GM21423 (cell line): ENCODE data around the gene SLC46A3.
"Not testable (repeated sequence)": the region's sequence is repeated elsewhere in the genome, so short reads cannot be mapped to it uniquely, and the experiment has no call there.

Source experiments
- ATAC-seq: cut with Tn5 transposase; IDR thresholded peaks from one replicate; pipeline ENCODE4 v1.9.1; 2021; ENCODE audit warnings: mild to moderate bottlenecking, moderate library complexity; ENCODE audit not compliant: unreplicated experiment

The SLC46A3 gene, protein sequence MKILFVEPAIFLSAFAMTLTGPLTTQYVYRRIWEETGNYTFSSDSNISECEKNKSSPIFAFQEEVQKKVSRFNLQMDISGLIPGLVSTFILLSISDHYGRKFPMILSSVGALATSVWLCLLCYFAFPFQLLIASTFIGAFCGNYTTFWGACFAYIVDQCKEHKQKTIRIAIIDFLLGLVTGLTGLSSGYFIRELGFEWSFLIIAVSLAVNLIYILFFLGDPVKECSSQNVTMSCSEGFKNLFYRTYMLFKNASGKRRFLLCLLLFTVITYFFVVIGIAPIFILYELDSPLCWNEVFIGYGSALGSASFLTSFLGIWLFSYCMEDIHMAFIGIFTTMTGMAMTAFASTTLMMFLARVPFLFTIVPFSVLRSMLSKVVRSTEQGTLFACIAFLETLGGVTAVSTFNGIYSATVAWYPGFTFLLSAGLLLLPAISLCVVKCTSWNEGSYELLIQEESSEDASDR

DNA sequence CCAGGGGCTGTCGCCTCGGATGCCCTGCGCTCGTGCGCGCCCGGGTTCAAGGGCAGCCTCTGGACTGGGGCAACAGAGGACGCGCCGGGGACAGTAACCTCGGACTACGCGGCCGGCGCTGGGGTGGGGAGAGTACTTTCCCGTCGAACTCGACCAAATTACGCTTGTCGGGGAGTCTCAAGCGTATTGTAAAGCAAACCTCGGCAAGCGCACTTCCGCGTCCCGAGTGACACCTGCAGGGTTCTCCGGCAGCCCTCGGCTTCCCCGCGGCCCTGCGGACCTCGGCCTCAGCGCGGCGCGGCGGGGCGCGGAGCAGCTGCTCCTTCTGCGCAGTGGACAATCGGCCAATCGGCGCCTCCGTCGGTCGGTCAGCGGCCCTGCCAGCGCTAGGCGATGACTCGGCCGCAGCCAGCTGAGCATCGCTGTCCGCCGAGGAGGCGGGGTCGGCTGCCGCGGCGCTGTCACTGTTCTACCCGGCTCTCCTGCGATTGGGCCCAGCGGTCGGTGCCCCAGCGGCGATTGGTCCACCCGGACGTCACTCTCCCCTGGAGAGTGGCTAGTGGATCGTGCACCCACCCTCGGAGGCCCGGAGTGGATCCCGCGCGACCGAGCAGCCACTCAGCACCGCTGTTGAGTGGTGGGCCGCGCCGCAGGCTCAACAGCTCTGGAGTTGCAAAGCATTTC, at the start of gene SLC46A3:
Gene SLC46A3 (minus strand): TSS at position 428 of the 684 bp plus-strand sequence. CDS start 972 bp downstream, outside the sequence.
- peak; percentile 99 for ATAC-seq

DNA sequence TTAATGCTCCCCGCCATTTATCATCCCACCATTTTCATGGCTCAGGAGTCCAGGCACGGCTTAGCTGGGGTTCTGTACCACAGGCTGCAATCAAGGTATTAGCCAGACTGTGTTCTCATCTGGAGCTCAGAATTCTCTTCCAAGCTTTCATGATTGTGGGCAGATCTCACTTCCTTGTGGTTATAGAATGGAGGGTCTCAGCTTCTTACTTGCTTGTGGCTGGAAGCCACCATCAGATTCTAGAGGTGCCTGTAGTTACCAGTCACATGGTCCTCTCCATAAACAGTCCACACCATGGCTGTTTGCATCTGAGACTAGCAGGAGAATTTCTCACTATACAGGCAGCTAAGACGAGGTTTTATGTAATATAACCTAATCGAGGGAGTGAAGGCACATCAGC, 45.1 kb upstream of the SLC46A3 start:
- no peak for ATAC-seq

DNA sequence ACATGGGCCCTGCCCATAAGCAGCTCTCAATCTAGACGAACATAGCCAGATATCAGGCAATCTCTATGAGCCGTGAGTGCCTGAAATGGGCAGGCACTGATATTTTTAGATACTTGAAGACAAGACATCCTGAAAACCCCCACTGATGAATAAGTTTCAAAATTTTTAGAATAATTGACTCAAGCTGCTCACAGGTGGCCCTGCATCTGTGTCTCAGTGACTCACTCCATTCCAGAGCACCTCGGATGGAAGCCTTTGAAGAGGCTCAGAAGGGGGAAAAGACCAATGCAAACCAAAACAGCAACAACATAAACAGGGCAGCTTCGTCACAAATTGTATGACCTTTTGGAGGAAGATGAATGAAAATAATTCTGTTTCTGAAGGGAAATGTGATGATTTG, 42.8 kb upstream of the SLC46A3 start:
- ATAC-seq = no peak

DNA sequence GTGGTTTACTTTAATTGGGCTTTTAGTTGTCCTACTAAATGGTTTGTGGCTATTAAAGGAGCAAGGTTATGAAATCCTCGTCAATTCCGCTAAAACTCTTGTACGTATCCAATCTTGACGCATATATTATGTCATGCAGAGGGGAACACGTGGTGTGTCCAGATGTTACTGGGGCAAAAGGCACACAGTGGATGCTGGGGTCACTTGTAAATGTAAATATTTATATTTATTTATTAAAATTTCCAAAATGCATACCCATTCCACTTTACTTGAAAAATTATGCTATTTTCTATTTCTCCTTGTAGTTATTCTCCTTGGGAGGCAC, 36.7 kb upstream of the SLC46A3 start:
- no peak for ATAC-seq

DNA sequence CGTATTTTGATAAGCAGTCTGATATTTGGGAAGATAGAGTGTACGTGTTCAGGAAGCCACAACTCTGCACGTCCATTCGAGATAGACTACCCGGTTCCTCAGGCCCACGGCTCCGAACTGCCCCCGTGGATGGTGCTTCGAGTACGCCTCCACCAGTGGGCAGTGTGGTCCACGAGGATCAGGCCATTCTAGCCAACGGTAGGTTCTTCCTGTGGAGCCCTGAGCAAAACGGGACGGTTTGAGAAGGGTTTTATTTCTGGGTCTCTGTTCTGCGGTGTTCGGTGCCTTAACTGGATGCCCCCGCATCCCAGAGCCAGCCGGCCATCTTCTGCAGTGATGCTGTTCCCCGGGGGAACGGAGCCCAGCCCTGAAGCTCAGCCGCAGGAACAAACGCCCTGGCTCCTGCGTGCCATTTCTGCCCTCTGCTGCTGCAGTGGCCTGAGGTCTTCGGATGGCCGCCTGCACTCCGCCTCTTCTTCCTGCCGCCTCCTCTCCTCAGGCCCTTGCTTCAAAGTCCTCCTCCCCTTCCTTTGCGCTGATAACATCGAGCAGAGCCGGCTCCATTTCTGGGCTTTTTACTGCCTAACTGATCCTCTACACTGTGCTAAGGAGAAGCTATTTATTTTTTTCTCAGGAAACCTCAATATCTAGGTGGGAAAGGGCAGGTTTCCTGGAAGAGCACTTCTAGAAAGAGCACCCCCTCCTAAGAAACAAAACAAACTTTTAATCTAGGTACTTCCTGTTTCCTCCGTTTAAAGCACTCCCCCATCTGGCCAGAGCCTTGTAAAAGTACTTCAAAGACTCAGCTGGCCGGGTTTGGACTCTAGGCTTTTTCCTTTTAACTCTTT, 36.2 kb upstream of the SLC46A3 start:
- no peak for ATAC-seq

DNA sequence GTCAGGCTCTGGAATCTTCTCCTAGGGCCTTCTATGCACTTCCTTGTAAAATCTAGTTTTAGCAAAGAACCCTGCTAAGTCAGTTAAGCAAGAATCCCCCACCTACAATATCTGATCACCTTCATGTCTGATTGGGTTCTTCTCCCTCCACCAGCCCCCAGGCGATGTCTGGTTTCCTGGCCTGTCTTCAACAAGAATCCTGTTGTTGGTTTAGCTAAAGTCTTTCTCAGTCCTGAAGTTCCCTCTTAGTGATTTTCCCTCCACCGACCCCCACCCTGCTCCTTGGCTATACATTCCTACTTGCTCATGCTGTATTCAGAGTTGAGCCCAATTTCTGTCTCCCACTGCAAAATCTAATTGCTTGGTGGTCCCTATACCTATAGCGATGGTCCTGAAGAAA, 35.2 kb upstream of the SLC46A3 start:
- ATAC-seq = no peak

DNA sequence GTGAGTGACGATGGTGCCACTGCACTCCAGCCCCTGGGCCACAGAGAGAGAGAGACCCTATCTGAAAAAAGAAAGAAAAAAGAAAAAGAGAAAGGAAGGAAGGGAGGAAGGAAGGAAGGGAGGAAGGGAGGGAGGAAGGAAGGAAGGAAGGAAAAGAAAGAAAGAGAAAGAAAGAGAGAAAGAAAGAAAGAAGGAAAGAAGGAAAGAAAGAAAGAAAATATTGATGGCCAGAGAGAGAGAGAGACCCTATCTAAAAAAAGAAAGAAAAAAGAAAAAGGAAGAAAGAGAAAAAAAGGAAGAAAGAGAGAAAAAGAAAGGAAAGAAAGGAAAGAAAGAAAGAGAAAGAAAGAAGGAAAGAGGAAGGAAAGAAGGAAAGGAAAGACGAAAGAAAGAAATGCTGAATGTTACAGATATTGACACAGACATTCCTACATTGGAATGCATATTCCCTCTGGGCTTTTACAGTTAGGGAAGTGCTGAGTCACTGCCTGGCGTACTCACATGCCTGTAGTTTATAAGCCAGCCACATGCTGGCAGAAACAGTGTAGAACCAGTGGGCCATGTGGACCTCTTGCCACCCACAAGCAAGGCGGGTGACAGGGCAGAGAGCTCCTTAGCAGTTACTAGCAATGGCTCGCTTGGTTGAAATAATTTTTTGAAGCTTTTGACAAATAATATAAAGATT, 34.6 kb upstream of the SLC46A3 start:
- no peak for ATAC-seq

DNA sequence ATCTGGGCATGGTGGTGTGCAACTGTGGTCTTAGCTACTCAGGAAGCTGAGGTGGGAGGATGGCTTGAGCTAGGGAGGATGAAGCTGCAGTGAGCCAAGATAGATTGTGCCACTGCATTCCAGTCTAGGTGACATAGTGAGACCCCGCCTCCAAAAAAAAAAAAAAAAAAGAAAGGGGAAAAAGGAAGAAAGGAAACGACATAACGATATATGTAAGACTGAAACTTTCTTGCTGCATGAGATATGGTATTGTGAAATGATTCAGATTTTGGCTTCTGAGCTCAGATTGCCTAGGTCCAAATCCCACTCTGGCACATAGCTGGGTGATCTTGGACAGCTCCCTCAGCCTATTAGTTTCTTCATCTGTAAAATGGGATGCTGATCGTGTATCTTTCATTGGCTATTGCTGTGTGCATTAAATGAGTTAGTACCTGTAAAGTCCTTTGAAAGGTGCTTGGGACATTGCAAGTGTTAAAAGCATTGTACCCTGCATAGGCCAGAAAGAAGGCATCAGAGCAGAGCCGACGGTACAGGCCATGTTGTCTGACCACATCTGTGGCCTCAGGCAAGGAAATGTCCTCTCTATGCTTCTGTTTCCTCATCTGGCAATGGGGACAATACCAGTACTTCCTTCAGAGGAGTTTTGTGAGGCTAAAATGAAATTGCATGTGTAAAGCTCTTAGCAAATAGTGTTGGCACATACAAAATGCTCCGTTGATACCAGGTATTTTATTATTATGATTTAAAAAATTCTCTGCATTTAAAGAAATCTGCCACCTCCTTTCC, 32.6 kb upstream of the SLC46A3 start:
- no peak for ATAC-seq

DNA sequence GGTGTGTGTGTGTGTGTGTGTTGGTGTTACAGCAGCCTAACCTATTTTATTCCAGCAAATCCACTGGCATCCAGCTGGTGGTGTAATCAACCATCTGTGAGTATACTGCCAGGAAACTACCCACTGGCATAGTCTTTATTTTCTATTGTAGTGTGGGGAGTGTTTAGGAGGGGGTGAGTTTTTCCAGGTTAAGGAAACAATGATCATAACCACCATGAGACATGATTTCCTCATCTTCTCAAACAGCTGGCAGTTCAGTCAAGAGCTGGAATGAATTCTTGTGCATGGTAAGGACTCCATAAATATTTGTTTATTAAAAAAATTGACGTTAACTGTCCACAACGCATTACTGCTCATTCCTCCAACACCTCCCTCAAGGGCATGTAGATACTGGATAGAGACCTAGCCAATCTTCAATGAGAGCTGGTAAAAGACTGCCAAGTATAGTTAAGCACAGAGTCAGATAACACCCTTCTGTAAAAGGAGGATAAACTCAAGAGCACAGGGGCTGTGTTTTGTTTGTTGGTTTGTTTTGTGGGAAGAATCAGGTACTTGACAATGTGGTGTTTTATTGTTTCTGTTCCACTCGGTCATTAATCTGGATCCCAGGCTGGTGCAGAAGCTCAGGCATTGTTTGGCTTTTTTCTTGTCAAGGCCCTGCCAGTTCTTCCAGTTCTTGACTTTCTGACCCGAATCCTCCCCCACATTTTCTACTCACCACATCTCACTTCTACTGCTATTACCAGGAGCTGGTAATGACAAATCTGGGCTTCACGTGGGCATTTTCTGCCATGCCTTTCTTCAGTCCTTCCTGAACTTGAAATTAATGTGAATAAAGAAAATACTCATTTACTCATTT, 31.6 kb upstream of the SLC46A3 start:
- ATAC-seq = no peak

DNA sequence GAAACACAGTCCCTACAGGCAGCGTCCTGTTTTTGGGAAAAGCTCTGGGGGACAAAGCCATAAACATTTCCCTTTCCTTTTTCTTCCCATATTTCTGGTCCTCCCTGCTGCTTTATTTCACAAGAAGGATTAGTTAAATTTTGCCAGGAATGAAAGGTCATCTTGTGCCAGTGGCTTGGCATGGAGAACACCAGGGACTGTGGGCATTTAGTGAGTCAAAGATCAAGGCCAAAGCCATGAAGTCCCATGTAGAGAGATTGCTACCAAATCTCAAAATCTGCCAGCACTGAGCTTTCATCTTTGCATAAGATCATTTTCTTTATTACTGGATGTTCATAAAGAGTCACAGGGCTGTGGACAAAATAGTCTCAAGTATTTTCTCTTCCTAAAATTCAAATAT, 29.1 kb upstream of the SLC46A3 start:
- no peak for ATAC-seq

DNA sequence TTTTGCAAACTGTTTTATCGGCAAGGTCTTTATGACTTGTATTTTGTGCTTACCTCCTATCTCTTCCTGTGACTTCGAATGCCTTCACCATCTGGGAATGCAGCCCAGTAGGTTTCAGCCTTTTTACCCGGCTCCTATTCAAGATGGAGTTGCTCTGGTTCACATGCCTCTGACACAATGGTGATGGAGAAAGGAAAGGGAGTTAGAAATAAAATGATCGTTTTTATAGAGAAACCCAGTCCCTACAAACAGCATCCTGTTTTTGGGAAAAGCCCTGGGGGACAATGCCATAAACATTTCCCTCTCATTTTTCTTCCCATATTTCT, 27.5 kb upstream of the SLC46A3 start:
- ATAC-seq = no peak

DNA sequence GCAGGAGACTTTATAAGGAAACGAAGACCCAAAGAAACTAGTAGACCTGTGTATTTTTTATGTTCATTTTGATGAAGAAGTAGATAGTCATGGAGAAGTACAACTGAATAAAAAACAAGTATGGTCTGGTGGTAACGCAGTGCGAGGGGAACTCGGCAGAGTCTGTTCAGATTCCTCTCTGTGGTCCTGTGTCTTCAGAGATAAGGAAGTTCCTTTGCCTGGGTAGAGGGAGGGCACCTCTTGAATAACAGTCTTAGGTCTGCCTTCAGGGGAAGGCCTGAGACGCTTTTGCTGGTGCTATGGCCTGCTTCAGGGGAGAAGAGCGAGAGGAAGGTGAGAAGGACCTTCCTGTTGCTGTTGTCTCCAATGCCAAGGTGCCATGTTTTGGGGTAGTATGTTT, 25.9 kb upstream of the SLC46A3 start:
- ATAC-seq = no peak

DNA sequence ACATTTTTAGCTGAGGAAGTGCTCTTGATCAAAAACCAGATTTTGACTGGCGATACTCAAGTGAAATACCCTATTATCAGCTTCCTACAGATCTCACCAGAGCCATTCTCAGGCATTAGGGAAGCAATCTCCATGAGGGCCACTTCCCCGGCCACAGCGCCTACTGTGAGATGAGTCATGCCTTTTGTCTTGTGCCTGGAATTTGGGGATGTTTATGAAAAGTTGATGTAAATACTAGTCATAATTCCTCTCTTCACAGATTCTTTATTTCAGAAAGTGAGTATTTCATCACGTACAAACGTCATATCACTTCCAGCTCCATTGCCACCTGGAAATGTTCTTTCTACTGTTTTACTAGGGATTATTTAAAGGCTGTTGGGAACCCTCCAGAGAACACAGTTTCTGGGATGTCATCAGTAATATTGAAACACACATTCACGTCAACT, 25.3 kb upstream of the SLC46A3 start:
- no peak for ATAC-seq

DNA sequence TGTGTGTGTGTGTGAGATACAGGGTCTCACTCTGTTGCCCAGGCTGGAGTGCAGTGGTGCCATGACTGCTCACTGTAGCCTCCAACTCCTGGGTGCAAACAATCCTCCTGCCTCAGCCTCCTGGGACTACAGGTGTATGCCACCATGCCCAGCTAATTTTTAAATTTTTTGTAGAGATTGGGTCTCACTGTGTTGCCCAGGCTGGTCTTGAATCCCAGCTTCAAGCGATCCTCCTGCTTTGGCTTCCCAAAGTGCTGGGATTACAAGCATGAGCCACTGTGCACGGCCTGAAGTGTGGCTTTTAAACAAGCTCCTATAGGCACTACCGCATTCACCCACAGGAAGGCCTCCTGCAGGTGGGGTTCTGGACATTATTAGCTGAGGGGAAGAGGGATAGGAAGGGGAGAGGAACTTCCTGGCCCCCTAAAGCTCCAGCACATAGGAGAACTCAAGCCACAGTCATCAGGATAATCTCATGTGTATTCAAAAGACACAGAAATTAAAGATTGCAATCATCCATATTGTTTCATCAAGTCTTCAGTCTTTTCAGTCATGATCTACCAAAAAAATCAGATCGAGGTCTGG, 24.8 kb upstream of the SLC46A3 start:
- ATAC-seq = no peak

DNA sequence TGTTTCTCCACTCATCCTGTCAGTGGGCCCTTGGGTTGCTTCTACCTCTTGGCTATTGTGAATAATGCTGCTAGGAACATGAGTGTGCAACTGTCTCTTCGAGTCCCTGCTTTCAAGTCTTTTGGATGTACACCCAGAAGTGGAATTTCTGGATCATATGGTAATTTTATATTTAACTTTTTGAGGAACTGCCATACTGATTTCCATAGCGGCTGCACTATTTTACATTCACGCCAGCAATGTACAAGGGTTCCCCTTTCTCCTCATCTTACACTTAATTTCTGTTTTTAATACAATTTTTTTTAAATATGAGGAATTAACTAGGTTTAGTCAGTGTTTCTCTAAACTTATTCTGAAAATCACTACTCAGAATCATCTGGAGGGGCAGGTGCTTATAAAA, 24.2 kb upstream of the SLC46A3 start:
- no peak for ATAC-seq

DNA sequence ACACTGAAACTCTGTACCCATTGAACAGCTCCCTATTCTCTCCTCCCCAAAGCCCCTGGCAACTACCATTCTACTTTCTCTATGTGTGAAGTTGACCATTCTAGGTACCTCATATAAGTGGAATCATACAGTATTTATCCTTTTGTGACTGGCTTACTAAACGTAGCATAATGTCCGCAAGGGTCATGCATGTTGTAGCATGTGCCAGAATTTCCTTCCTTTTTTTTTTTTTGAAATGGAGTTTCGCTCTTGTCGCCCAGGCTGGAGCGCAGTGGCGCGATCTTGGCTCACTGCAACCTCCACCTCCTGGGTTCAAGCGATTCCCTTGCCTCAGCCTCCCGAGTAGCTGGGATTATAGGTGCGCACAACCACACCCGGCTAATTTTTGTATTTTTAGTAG, 23.7 kb upstream of the SLC46A3 start:
- not testable (repeated sequence) for ATAC-seq

DNA sequence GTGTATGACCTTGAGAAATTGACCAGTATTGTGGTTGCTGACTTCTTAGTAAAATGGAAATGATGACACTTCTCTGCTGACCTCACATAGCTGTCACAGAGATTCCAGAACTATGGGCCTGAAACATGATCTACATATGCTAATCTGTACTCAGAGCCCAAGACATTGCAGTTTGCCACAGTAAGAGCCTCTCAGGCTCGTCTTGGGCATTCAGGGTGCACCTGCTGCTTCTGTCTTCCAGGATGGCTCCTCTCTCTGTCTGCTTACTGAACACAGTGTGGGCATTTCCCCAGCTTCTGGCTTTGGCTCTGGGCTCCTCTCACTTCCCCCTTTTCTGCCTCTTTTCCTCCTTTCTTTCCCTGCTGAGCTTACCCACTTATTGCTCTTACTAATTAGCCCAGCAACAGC, 22.3 kb upstream of the SLC46A3 start:
- ATAC-seq = no peak

DNA sequence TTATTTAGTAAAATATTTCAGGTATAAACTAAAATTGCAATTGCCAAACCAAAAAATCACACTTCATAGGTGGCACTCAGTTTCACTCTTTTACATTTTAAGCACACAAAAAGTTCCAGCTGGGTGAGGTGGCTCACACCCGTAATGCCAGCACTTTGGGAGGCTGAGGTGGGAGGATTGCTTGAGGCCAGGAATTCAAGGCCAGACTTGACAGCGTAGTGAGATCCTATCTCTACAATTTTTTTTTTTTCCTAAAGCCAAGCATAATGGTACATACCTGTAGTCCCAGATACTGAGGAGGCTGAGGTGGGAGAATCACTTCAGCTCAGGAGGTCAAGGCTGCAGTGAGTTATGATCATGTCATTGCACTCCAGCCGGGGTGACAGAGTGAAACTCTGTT, 20.6 kb upstream of the SLC46A3 start:
- no peak for ATAC-seq

DNA sequence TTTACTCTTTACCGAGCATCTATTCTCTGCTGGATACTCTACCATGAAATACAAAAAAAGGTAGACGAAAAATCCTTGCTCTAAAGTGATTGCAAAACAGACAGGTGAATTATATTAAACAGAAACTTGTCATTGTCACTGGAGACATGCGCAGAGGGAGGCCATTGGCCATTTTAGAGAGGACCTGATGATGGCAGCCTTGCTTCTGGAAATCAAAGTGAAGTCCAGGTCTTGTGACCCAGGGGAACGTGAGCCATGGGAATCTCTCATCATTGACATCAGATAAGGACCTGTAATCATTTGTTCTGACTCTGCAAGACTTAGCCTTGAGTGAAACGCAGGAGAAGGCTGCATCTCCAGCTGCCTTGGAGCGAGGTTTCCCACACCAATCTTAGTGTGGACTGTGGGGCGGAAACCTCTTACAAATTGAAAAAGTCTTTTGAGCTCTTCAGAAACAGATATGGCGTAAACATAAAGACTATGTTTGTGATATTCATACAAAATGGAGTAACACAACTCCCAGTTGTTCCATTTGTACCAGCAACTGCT, 16.8 kb upstream of the SLC46A3 start:
- ATAC-seq = no peak
